ENCODE measurements around the gene BABAM2.
"Not testable (repeated sequence)": the region's sequence is repeated elsewhere in the genome, so short reads cannot be mapped to it uniquely, and the experiment has no call there.

BABAM2 gene

DNA sequence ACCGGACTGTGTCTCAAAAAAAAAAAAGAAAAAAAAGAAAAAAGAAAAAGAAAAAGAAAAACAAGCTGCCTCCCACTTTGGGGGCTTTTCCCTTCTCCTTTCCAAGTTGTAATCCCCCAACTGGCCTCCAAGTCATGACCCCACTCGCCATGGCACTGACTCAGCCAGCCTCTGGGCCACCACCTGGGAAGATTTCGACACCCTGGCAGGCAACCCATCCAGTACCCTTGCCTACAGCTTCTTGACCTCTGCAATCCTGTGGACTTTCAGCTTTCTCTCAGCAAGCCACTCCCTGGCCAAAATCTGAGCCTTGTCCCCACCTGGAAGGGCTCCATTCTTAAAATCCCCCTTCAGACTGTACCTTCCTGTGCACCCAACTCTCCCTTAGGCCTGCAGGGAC is 479.8 kb downstream of the BABAM2 start:
- no peak for DNase-seq

DNA sequence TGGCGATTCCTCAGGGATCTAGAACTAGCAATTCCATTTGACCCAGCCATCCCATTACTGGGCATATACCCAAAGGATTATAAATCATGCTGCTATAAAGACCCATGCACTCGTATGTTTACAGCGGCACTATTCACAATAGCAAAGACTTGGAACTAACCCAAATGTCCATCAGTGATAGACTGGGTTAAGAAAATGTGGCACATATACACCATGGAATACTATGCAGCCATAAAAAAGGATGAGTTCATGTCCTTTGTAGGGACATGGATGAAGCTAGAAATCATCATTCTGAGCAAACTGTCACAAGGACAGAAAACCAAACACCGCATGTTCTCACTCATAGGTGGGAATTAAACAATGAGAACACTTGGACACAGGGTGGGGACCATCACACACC is 481.2 kb downstream of the BABAM2 start:
- not testable (repeated sequence) for DNase-seq

DNA sequence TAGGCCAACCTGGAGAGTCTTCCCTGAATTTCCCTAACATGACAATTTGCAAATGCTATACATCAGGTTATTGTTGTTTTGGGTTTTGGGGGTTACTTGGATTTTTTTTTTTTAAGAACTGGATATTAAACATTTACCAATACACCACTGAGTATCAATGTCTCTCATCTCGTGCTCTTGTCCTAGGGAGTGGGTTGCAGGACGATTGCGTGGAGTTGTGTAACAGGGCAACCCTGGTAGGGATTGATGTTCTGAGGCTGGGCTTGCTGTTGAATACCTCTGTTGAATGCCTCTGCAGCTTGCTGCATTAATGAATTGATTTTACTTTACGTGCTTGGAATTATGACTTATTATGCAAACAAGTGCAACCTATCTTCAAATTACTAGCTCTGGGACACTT is 483.3 kb downstream of the BABAM2 start:
- no peak for DNase-seq

DNA sequence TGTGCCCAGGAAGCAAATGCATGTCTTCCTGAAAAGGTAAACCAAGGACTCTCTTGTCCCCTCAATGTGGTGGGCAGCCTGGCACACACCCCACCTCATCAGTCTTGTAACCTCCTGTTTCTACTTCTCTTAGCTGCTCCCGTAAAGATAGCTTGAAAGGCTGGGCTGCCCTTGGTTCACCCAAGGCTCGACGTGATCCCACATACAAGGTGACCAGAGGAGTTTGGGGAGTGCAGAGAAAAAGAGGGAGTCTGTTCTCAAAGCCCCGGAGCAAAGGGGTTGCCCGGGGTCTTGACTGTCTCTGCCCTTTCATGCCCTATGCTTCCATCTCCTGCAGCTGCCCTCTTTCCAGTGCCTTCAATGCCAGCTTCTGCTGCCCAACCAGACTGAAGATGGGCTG is 483.8 kb downstream of the BABAM2 start:
- no peak for DNase-seq

DNA sequence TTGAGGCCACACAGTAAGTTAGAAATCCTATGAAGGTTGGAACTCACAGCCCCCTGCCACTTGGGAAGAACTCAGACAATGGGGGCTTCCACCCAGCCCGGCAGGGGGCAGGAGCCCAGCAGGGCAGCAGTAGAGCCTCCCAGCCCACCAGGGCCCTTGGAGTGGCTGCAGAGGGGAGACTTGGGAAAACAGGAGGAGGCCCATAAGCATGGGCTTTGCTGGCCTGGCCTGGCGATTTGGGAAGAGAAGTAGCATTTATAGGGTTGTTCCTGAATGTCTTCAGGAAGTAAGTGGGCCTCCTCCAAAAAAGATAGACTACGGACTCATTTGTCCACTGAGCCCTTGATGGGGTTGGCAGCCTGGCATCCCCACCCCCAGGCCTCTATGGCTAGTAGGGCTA is 484.7 kb downstream of the BABAM2 start:
- no peak for DNase-seq

DNA sequence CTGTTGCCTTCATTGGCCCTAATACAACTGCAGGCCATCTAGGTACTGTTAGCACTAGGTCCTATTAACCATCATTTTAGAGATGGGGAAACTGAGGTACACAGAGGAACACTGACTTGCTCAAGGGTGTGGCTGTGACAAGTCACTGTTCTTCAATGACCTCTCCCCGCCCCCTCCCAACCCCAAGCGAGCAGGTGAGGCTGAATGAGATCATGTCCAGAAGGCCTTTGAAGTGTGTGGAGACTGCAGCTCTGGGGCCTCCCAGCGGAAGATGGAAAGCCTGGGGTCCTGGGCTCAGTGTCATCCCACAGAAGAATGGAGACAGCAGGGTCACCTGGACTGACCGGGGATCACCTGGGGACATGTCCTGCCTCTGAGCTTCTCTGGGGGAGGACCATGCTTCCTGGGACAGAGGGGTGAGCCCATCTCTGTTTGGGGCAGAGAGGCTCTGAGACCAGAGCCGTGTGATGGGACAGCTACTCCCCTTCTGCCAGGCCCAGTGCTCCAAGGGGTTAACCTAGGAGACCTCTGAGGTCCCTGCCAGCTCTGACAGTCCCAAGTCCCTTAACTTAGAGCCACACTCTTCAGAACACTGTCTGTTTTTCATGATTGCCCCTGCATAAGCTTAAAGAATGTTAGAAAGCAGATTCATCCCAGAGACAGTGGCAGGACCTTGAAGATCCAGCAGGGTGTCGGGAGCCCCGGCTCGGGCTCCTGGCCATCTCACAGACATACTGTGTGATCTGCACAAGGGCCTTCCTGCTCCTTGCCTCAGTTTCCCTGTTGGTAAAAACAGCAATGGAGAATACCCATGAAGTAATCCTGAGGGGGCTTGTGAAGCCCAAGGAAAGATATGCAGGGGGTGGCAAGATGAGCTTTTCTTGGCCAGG is 485.5 kb downstream of the BABAM2 start:
- DNase-seq: no peak

DNA sequence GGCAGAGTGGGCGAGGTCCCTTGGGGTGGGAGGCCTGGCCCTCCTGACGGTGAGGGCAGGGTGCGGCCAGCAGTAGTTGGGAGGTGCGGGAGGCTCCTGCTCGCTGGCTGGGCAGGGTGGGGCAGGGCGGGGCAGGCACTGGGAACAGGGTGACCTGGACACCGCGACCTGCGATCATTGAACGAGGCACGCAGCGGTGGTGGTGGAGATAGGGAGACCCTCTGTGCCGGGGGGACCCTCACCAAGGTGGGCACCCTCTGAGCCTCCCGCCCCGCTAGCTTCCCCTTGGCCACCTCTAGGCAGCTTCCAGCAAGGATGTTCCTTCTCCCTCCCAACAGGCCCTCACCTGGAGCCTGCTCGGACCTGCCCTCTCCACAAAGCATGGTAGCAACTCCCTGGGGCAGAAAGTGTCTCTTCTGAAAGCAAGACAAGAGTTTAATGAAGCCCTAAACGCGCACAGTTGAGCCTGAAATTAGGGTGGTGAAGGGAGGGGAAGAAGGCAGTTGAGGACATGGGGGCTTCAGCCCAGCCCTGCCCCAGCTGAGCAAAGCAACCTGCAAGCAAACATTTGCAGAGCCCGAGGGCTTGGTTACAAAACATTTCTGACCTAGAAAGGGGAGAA is 486.8 kb downstream of the BABAM2 start:
- DNase-seq: no peak

DNA sequence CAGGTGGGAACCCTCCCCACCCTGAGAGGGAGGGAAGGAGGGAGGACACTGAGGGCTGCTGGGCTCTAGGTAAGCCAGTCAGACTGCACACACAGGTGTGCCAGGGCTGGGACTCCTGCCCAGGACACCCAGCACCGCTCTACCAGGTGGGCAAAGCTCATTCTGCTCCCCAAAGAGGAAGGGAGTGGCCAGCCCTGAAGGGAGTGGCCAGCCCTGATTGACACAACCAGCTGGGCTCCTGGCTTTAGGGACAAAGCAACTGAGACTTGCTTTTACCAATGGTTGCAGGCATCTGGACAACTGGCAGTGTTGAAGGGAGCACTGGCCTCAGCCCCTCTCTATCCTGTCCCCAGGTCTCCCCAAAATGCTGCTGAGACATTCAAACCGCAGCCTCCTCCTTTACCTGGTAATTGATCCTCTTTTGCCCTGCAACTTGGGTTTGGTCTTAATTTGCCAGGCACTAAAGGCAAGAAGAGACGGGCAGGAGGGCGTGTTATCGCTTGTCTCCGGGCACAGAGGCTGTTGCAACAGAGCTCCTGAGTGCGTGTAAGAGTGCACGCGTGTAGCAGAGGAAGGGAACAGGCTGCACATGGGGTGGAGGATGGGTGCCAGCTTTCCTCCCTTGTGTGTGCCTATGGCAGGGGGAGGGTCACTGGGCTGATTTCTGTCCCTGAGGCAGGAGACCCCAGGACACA is 487.6 kb downstream of the BABAM2 start:
- no peak for DNase-seq

DNA sequence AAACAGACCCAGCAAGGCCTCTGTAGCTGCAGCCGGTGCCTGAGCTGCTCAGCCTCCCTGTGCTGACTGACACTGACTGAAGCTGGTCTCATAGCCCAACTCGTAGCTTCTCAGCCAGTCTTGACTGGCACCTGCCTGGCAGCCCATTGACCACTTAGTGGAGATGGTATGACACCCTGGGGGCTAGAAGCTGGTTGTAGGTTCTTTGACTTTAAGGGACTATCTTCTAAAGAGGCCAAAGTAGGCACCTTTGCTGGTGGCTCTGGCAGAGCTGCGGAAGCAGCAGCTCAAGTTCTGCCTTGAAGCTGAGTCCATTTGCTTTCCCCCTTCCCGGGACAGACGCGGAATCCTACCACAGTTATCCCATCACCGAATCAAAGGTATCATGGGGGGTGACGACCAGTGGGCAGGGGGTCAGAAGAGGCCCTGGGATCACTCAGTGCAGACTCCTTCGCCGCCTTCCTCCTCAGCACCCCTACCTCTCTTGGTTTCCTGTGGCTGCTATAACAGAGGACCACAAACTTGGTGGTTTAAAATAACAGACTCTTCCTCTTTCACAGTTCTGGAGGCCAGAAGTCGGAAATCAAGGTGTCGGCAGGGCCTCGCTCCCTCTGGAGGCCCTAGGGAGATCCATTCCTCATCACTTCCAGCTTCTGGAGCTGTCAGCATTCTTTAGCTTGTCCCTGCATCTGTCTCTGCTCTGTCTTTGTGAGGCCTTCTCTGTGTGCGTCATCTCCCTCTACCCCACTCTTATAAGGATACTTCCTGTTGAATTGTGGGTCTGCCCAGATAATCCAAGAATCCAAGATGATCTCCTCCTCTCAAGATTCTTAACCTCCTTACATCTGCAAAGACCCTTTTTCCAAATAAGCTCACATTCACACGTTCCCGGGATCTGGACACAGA is 488.4 kb downstream of the BABAM2 start:
- no peak for DNase-seq

DNA sequence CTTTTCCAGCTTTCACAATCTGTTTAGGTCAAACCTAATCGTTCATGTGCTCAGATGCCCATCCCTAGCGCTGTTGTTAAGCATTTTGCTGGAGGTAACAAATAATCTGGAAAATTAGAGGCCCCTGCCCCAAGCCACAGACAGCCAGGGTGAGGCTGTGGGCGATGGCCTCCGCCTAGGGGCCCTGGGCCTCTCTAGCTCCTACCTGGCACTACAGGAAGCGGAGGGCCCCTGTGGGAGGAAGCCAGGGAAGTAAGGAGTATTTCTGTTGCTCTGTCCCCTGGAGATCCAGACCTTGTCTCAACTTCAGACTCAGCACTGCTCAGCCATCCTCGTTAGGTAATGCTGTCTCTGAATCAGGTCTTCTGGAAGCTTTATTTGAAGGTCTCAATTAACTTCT is 489.7 kb downstream of the BABAM2 start:
- no peak for DNase-seq

DNA sequence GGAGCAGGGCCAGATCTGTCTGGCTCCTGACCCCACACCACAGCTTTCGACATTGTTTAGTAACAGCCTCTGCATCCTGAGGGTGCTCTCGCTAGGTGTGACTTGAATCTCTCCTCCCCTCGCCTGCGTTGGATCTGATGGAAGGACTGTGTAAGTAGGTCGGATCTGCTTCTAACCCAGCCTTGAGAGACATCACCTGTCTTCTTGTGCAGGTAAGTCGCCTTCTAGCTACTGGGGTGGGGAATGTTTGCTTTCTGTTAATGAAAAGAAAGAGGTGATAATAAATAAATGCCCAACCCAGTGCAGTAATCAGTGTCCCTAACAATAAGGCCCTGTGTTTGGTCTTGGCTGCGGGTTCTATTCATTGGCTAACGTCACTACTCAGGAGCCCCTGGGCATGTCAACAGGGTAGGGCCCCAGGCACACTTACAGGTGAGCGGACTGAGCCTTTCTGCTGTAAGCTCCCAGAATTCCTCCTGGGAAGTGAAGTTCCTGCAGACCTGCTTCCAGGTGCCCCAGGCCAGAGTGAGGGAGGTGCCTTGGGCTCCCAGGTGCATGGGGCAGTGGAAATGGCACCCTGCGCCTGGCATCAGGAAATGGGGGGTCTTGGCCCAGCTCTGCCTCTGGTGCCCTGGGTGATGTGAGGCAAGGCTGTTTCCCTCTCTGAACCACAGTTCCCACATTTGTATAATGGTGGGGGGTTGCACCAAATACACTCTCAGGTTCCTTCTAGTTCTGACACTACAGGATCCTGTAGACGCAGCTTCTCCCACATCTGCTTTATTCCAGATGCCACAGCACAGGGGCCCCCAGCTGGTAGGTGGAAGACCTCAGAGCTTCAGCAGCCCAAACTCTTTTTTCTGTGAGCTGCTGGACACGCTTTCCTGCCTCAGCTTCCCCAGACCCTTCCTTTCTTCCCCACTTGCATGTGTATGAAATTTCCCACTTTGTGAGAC is 491.0 kb downstream of the BABAM2 start:
- DNase-seq: no peak

DNA sequence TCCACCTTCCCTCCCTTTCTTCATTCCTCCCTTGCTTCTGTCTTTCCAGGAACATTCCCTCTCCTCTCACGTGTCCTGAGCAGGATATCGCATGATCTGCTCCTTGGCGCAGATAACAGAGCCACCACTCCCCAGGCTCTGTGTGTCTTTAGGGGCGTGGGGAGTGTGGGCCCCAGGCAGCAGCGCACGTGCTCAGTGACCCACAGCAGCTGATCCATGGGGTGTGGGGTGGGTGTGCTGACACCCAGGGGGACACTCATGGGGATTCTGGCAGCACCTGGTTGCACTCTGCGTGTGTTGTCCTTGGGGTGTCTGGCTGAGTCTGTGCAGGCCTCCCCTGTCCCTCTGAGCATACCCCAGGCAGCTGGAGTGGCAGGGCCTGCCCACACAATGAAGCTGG is 492.2 kb downstream of the BABAM2 start:
- no peak for DNase-seq

DNA sequence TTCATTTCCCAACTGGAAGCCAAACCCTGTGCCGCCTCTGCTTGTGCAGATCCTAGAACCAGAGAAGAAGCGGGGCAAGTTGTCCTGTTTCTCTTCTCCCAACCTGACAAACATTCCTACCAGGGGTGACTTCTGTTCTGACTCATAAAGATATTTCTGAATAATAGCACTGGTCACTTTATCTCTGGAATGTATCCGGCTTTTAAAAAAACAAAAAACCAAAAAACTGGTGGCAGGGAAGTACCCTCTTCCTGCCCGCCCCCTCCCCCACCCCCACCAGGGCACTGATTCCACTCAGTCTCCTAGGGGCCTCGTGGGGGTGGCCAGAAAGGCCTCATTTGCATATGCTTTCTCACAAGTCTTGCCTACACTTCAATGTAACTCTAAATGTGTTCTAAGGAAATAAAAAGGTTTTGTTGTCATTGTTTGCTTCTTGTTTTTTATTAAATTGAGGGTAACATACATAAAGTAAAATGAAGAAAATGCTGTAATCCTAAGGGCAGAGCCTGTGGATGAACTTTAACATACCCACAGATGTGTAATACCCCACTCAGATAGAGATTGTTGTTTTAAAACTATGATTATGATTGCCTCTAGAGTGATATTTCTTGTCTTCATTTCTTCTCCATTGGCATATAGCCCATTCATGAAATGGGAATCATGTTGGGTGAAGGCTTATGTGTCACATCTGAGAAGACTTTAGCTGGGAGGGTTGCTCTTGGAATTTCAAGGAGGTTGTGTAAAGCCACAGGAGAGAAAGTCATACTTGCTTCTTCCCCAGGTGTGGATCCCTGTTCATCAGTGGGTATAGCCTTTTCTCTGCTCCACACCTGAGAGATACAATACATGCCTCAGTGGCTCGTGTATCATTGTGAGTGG is 496.8 kb downstream of the BABAM2 start:
- no peak for DNase-seq
